ENCODE measurements around the gene MINK1.
A peak's percentile ranks its signal among the peaks of the same experiment; 100 is the strongest.

MINK1 gene

DNA sequence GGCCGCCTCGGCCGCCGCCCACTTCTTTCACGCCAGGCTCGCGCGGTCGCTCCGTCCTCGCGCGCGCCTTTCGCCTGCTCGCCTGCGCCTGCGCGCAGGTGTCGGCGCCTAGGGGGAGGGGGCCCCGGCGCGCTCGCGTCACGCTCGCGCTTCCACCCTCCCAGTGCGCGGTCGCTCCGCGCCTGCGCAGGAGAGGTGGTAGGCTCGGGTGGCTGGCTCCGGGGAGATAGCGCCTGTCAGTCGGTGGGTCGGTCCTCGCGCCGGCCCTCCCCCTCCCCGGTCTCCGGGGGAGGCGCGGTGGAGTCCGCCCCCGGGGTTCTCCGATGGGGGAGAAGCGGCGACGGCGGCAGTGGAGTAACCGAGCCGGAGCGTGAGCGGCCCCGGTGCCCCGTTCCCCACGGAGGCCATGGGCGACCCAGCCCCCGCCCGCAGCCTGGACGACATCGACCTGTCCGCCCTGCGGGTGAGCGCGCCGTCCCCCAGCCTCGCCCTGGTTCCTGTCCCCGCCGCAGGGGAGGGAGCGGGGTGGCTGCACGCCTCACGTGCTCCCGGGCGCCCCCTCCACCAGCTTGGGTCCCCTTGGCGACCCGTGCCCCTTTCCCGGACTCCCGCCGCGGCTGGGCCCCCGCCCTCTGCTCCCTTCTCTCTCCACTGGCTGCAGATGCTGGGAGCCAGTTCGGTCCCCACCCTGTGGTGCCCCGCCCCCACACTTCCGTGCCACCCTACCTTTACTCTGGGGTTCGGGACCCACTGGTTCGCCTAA lies at the start of gene MINK1:
TSS of gene MINK1 (plus strand) at position 163 of the 763 bp plus-strand sequence. CDS start at position 407, 244 bp downstream.
- DNase-seq, result peak; percentile 92

DNA sequence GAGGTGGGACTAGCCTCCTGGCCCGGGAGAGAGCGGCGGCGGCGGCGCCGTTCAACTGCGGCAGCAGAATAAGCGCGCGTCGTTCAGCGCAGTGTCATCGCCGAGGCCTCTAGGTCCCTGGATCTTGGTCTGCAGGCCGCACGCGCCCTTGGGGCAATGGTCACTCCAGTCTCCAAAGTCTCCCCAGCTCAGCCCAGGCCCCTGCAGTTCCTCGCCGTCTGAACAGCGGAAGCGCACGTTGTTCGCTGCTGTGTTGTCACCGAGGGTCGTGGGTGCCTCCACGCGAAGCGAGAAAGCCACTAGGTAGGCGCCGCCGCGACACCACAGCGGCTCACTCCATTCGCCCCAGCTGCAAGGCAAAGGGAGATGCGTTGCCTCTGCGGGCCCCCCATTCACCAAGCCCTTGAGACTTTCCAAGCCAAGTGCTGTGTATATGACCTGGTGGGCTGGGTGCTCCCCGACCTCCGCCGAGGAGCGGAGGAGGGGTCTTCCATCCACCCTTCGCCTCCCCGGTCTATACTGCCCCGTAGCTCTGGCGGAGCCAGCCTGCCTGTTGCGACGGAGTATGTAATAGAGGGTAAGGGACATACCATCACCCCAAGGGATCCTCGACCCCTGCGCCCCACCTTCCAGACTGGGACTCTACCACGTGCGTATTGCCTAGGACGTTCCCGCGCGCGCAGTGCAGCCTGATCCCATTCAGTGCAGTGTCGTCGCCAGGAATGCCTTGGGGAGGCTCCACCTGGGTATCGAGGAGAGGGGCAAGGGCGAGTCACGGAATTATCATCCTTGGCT lies 47.6 kb upstream of the MINK1 start:
- DNase-seq, result no peak

GRCh38 chr17:4786106-4786511 lies 47.0 kb upstream of the MINK1 start, which contains the start of gene VMO1:
VMO1 (minus strand) TSS chr17:4786364; CDS start chr17:4786352, 12 bp downstream.
- DNase-seq, result no peak

DNA sequence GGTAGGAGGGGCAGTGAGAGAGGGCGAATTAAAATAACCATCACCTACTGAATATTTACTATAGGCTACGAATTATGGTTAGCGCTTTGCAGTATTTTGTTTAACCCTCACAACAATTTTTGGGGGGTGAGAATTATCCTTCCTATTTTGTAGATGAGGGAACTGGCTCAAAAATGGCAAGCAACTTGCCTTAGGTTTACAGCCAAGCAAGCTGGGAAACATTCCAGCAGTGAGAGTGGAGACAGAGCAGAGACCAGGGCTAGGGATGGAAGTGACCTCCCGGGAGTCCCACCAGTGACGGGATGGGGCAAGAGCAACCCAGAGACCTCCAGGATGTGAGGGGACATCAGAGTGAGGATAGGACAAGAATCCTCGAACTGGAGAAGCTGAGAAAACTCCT lies 46.6 kb upstream of the MINK1 start:
- no peak for DNase-seq

DNA sequence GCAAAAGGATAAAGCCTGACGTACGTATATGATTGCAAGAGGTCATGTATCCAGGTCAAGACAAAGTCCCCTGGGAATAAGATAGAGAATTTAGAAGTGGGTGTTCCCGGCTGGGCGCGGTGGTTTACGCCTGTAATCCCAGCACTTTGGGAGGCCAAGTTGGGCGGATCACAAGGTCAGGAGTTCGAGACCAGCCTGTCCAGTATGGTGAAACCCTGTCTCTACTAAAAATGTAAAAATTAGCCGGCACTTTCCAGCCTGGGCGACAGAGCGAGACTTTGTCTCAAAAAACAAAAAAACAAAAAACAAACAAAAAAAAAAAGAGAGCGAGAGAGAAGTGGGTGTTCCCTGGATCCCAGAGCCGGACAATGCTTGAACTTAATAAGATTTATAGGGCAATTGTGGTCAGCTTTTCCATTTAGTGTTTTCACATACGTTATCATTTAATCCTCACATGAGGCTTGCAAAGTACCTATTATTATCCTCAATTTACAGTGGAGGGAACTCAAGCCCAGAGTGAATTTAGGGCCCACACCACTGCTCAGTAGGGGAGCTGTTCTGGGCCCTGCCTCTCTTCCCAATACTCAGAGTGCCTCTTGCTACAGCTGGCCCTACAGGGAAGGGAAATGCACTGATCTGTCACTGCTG lies 44.9 kb upstream of the MINK1 start:
- DNase-seq, result no peak

DNA sequence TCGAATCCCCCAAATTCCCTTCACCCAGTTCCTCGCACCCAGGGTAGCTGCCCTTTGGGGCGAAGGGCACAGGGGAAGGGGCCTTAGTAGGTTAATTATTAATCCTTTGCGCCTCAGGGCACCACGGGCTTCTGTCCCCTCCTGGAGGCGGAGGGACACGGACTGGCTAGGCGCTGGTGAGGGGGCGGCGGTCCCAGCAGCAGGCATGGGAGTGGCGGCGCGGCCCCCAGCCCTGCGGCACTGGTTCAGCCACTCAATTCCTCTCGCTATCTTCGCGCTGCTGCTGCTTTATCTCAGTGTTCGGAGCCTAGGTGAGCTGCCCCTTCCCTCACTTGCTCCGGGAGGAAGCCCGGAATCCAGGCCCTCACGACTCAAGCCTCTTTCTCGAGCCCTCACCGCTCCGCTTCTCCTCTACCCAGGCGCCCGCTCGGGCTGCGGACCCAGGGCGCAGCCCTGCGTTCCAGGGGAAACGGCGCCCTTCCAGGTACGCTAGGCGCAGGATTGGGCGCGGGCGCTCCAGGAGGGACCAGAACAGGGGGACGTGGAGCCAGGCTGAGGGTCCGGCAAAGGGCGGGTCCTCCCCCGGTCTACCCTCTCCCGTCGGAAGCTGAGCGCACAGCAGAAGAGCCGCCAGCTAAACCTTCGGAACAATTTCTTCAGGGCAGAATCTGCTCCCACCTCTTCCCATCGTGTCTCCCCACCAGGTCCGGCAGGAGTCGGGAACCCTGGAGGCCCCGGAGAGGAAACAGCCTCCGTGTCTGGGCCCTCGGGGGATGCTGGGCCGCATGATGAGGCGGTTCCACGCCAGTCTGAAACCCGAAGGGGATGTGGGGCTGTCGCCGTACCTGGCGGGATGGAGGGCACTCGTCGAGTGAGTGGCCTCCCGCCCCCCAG lies 44.1 kb upstream of the MINK1 start, which contains the start of gene GLTPD2:
TSS of gene GLTPD2 (plus strand) at position 158 of the 894 bp plus-strand sequence. CDS start at position 206, 48 bp downstream.
- DNase-seq, result no peak

- no peak for DNase-seq
Measured at GRCh38 chr17:4789701-4789950, 43.5 kb upstream of the MINK1 start.

- DNase-seq, result peak; percentile 80
Measured at GRCh38 chr17:4789951-4790704, 43.0 kb upstream of the MINK1 start.

DNA sequence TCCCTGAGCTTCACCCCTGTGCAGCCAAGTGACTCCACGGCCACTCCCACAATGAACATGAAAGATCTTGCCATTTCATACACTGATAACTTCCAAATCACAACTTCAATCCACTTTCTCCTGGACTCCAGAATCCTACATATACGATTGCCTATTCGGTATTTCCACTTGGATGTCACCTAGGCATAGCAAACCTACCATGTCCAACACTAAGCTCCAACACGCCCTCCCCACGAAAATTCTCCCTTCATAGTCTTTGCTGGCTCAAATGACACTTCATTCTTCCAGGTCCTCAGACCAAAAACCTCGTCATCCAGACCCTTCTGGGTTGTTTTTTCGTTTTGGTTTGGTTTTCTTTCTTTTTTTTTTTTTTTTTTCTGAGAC lies 42.4 kb upstream of the MINK1 start:
- DNase-seq, result no peak

DNA sequence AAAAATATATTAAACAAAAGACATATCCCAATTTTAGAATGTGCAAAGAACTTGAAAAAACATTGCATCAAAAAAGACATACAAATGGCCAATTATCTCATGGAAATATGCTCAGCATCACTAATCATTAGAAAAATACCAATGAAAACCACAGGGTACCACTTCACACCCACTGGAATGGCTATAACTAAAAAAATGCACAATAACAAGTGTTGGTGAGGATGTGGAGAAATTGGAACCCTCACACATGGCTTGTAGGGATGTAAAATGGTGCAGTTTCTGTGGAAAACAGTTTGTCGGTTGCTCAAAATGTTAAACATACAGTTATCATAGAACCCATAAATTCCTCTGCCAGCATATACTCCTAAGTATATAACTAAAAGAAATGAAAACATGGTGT lies 38.0 kb upstream of the MINK1 start:
- no peak for DNase-seq

- peak; percentile 32 for DNase-seq
Measured at GRCh38 chr17:4796552-4796920, 36.6 kb upstream of the MINK1 start.

DNA sequence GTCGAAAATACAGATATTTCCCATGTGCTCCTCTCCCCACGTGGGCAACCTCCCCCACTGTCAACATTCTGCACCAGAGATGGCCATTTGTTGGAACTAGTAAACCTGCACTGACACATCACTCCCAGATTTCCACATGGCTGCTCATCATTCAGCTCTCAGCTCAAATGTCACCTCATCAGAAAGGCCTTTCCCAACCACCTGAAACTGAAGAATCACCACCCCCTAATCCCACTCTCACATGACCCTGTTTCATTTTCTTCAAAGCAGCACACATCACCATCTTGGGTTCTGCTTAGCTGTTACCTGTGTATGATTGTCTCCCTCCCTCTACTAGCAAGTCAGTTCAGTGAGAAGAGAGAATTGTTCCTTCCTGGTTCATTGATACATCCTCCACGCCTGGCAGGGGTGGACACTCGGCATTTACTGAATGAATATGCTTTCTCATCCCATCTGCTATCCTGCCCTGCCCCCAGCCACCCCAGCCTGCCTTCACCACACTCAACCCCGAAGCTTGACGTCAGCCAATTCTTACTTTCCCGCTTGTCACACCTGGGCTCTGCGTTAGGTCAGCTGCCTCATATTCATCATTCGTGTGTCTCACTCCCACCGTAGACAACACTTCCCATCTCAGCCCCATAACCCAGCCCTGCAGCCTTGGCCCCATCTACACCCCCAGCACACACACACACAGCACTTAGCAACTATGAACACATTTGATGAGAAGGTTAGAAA lies 32.5 kb upstream of the MINK1 start:
- peak; percentile 94 for DNase-seq

GRCh38 chr17:4802228-4802627 lies 30.9 kb upstream of the MINK1 start, which contains the start of gene C17orf114:
C17orf114 (minus strand) TSS chr17:4802328.
- DNase-seq, result no peak

GRCh38 chr17:4806456-4806776 lies 26.7 kb upstream of the MINK1 start:
- peak; percentile 36 for DNase-seq

- DNase-seq, result peak; percentile 76
Measured at GRCh38 chr17:4806777-4807604, 26.1 kb upstream of the MINK1 start, which contains the start of gene PLD2. PLD2 (plus strand) TSS chr17:4807152; CDS start chr17:4807773, 621 bp downstream.

- DNase-seq, result no peak
Measured at GRCh38 chr17:4807605-4808377, 25.3 kb upstream of the MINK1 start.

DNA sequence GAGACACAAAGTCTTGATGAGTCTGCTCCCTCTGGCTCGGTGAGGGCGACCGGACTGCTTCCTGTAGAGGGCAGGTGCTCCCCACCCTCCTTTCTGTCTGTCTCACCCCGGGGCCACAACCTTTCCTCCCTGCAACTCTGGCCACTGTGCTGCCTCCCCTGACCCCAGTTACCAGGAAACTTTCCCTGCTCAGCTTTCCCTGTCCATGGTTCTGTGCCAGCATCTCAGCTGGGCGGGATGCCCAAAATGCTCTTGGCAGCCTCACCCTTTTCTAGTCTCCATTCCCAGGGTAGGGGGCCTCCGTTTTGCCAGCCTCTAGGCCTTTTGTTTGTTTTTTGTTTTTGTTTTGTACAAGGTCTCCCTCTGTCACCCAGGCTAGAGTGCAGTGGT lies 24.8 kb upstream of the MINK1 start:
- DNase-seq, result no peak

- no peak for DNase-seq
Measured at GRCh38 chr17:4810696-4811290, 22.3 kb upstream of the MINK1 start.

DNA sequence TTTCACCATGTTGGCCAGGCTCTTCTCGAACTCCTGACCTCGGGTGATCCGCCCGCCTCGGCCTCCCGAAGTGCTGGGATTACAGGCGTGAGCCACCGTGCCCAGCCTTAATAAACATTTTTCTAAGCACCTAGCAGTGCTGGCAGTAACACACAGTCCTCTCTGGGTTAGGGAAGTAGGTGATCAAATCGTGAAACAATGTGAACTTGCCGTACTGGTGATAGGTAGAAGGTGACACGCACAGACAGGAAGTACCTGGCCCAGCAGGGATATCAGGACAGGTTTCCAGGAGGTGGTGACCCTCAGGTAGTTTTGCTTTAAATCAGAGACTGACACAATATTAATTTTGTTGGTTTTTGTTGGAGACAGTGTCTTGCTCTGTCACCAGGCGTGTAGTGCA lies 21.7 kb upstream of the MINK1 start:
- no peak for DNase-seq

Measured in NCI-H2171 treated with DMSO at 0.1 percent for 48 hours (cell line).